Fibroblast of peridontal ligament (primary cell): Measurements from ENCODE around the gene WDR82.
A peak's percentile ranks its signal among the peaks of the same experiment; 100 is the strongest.

Experiments used
- DNase-seq: peaks from one replicate; pipeline ENCODE4 v3.0.0-alpha.2; 2010; ENCODE audit errors: extremely low read depth

WDR82 gene

DNA sequence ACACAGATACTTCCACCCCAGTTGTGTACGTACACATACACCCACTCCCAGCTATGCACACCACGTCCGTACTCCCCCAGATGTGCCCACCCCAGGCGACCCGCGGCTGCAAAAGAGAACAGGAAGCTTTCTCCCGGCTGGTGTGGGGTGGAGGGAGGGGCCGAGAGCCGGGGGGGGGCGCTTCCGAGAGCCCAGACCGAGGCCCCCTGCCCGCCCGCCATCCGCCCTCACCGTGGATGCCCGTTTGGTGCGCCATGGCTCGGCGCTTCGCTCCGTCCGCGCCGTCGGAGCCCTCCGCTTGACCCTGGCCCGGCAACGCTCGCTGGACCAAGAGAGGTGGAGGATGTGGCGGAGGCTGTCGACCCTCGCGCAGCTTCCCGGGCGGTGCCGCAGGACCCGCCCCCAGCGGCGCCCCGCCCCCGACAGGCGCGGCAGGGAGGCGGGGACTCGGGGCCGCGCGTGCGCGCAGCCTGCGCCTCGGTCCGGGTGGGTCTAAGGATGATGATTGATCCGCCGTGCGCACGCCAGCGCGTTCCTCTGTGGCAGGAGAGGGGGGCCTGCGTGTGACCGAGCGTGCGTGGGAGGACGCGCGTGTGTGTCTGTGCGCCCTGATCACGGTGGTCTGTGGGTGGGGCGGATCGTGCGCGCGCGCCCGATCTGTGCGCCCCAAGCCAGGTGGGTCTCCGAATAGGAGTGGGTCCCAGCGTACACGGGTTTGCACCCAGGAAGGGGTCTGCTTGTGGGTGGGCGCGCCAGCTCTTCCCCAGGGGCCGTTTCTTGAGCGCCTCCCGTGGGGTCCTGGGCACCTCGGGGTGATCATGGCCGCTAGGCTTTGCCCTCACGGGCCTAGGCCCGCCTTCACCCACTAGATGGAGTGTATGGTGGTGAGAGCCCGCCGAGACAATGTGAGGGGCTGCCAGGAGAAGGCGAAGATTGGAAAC lies 39.4 kb downstream of the WDR82 start, which contains the start of gene TWF2:
Gene TWF2, minus strand, starts transcription at position 398 of the 941 bp plus-strand sequence. Its CDS starts 142 bp downstream, at position 256.
- DNase-seq: peak; percentile 63

DNA sequence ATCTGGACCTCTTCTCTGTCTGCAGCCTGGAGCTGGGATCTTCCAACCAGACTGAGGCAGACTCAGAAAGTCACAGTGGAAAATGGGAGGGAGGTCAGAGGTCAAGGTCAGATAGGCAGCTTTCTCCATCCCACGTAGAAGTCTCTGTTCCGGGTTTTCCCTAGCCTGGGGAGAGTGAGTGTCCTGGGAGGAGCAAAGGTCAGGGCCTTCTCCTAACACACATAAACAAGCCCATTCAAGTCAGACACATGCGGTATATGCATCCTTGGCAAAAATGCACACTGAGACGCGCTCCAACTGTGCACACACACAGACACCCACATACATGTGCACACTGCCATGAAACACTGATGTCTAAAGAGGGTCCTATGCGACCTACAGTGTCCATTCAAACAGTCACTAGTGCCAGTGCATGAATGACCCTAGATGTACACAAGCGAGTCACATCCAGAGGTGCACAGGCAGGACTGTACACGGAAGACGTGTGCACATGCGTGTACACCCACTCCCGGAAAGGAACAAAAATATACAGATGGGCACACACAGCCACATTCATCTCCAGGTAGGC lies 40.2 kb downstream of the WDR82 start:
- DNase-seq: no peak

DNA sequence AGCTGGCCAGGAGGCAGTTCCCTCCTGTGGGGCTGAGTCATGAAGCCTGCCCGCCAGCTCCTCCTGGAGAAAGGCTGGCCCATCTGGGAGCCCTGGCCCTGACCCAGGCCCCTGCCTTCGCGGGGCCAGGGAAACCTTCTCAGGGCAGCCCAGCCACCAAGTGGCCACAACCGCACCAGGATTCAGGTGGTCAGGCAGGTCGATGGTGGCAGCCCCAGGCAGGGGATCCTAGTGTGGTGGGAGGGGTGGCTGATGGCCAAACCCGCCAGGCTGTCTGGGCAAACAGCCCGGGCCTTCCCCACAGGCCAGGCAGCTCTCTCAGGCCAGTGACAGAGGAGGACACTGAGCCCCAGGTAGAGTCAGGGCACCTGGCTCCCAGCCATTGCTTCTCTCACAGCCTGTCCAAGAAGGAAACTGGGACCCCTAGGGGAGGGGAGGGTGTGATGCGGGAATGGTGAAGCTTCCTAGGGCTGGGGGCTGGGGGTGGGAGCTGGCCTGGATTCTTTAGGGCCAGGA lies 40.7 kb downstream of the WDR82 start:
- DNase-seq: peak; percentile 82

DNA sequence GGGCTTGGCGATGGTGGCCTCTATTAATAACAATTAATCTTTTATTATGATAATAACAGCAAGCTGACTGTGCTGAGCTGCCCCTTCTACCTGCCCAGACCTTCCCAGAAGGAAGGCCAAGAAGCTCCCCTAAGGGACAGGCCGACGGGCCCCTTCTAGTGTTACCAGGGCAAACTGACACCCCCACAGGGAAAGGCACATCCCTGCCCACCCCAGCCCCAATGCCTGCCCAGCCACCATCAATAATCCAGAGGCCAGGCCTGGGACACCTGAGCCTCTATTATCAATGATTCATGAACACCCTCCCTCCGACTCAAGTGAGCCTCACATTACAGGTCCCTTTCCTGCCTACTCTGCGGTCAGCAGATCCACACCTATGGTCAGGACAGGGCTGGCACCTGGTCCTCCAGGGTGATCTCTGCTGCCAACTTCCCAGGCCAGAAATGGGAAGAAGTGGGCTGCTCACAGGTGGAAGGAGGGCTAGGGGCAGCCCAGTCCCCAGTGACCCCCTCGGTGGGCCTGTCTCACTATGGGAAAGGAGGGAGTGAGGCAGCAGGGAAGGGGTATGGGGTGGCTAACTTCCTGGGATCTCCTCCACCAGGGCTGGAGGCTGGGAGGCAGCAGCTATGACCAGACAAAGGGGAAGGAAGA lies 41.3 kb downstream of the WDR82 start:
- no peak for DNase-seq

DNA sequence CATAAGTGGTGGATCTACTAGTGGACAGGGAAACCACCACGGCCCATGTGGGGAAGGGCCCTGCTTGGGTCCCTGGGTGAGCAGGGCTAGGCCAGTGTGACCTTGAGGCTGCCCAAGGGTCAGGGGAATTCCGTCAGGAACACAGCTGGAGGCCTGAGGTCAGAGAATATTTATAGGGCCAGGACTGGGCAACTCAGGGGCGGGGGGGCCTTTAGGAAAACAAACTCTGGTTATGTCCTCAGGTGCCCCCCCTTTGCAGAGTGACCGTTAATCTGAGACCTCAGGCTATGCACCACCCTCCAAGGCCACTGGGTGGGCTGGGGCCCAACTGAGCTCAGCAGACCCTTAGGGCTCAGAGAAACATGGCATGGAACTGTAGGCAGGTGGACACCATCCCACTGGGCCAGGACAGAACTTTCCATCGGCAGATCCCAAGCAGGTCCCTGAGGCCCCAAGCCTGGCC lies 42.0 kb downstream of the WDR82 start:
- no peak for DNase-seq

DNA sequence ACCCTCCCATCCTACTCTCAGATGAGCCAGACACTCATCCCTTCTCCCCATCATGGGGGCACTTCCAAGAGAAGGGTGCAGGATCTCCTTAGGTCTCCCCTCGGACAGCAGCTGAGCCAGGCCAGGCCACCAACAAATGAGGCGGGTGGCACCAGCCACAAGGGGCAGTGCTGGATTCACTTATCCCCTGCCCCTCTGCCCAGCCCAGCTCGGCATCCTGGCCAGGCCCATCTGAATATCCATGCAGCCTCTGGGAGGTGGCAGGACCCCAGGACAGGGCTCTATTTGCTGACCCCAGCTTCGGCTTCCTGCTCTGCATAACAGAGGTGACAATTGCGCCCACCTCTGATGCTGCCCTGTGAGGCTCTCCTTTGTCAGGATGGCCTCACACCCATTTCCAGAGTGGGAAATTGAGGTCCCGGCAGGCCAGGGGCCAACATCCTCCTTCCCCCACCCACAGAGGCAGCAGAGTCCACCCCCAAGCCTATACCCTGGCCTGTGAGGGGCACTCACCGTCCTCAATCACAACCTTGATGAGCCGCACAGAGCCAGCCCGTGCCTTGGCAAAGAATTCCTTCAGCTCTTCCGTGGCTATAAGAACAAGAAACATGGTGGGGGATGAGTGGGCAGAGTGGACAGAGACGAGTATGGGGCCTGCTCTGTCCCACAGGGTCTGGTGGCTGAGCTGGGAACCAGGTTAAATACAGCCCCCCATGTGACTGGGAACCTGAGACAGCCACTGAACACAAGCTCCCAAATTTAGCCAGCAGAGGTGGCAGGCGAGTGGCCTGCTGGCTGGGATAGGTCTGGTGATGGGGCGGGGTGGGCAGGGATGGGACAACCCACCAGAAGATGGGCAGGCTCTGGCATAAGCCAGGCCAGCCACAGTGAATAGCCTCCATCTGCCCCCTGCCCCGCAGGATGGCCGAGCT lies 43.7 kb downstream of the WDR82 start:
- DNase-seq: no peak

DNA sequence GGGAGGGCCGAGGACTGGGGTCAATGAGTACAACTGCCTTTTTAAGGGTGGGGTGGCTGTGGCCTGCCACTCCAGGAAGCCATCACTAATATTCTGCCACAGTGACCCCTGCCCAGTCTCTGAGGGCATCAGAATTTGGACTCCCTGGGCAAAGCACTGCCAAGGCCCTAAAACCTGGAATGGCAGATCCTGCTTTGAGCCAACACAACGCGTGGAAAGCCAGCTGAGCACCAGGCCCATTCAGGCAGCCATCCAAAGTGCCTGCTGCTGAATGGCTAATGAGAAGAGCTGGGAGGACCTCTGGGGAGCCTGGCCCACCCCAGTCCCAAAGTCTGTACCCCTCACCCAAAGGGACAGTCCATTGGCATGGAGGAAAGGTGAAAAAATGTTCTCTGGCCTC lies 44.5 kb downstream of the WDR82 start:
- no peak for DNase-seq

DNA sequence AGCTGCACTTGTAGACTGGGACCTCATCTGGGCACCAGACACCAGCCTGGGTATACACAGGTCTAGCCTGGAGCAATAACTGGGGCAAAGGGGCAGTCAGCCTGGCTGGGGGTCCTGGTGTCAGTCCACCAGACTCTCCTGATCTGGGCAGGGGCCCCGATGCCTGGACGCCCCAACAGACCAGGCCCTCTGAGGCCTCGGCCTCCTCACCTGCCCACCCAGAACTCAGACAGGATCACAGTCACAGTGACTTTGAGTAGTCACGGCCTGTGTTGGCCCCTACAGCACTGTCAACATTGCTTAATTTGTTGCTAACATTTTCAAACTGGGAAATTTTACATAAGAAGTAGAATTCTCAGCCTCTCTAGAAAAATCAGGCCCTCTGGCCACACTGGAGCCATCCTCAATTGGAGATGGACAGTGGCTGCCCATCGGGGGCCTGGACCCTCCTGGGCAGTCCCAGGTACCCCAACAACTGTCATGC lies 45.3 kb downstream of the WDR82 start:
- DNase-seq: no peak

DNA sequence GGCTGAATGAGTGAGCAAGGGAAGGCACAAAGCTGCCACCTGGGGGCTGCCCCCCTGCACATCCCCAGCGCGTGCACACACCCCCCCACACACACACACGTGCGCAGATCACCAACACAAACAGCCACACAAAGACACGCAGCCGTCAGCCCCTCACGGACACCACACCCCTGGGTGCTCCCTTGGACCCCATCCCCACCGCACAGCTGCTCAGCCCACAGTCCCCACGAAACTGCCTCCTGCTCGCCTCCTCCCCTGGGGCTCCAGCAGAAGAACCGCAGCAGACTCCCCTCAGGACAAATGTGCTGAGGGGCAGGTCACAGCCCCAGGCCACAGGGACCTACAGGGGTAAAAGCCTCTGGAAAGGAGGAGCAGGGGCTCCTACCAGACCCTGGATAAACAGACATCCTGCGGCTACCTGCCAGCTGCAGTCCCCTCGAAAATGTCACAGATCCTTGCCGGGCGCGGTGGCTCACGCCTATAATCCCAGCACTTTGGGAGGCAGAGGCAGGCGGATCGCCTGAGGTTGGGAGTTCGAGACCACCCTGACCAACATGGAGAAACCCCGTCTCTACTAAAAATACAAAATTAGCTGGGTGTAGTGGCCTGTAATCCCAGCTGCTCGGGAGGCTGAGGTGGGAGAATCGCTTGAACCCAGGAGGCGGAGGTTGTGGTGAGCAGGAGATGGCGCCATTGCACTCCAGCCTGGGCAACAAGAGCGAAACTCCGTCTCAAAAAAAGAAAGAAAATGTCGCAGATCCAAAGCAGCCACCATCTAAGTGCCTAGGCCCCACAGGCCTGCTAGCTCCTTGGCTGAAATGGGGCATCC lies 46.0 kb downstream of the WDR82 start:
- no peak for DNase-seq

DNA sequence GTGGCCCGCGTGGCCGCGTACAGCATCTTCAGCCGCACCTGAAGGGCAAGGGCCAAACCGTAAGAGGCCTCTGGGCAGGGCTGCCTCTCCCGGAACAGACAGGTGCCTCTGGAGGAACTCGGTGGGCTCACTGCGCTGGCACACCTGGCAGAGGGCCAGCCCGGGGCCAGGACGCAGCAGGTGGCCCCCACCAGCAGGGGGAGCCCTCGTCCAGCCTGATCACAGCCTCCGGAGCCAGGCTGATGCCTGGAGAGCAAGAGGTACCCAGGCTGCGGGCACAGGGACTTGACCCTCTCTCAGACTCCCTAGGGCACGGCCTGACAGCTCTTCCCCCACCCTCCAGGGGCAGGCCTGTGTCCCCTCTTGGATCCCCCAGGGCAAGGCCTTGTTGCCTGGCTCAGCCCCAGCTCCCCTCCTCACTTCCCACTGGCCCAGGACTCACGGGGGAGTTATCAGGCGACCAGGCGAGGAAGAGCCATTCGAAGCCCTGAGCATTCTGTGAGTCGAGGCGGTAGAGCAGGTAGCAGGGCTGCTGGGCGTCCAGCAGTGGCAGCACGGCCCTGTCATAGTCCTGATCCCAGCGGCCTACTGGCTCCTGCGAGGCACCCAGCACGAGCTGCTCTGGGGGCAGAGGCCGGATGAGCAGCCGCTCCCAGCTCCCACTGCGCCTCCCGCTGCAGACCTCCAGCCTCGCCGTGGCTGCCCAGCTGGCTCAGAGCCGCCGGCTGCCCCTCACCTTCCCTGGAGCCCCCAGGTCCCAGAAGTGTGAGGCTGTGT lies 46.8 kb downstream of the WDR82 start:
- DNase-seq: peak; percentile 34

DNA sequence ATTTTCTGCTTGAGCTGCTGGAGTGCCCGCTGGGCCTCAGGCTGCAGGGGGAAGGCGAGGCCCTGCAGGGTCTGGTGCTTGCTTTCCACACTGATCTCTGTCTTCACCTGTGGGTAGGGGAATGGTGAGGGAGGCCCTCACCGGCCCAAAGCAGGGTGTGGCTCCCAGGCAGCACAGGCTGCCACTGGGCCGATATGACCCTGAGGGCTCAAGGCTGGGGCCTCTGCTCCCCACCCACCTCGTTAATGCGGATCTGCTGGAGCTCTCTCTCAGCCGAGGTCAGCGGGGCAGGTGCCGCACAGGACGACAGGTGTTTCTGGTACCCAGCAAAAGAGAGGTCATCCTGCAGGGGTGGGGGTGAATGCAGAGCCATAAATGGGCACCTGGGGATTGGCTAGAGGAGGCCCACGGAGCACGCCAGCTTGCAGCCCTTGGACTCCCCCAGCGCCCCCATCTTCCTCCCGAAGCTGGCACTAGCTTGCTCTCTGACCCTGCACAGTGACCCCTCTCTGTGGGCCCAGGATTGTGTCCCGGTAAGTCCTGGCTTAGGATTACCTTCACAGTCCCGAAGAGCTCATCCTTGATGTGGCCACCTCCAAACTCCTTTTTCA lies 47.5 kb downstream of the WDR82 start:
- DNase-seq: no peak

DNA sequence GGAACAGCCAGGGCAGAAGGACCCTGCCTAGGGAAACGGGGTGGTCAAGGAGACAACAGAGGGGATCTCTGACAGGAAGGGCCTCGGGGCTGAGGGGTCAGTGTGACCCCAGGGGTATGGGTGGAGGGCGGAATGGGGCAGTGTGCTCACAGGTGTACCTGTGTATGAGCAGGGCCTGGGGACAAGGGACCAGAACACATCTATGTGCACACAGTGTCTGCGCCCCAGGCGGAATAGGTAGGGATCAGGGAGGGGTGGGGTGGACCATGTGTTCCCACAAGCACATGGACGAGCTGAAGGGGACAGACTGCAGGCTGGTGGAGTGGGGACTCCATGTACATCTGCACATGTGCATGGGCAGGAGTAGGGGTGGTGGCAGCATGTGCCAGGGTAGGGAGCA lies 48.0 kb downstream of the WDR82 start:
- no peak for DNase-seq

DNA sequence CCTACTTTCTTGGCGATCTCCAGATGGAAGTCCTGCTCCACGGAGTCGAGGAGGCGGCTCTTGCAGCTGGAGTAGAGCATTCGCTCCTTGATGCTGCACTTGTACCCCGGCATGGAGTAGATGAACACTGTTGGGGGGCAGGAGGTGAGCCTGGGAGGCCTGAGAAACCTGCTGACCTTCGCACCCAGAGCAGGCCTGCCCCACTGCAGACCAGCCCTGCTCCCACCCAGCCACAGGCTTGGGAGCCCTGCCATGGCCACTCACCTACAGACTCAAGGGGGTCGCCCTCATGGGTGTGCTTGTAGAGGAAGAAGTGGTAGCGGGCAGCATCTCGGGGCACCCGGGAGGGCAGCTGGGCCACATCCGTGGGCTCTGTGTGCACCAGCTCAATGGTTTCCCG lies 48.8 kb downstream of the WDR82 start:
- DNase-seq: no peak

DNA sequence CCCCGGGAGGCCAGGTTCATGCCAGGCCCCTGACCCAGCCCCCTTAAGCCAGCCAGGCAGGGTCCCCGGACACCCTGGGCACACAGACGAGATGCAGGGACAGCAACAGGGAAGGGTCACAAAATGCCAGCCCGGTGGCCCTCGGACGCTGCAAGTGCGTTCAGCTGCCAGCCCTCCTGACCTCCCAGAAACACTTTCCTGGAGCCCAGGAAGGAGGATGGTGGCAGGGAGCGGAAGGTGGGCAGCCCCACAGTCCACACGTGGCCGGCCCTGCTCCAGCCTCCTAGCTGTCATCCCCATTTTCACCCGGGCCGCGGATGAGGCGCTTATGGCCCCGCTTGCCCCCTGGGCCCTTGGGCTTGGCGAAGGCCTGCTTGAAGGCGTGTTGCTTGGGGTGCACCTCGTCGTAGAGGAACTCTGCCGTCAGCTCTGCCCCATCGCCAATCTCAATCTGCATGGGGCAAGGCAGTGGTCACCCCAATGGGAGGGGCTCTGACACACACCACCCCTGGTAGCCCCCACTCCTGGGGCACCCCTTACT lies 49.6 kb downstream of the WDR82 start:
- no peak for DNase-seq

DNA sequence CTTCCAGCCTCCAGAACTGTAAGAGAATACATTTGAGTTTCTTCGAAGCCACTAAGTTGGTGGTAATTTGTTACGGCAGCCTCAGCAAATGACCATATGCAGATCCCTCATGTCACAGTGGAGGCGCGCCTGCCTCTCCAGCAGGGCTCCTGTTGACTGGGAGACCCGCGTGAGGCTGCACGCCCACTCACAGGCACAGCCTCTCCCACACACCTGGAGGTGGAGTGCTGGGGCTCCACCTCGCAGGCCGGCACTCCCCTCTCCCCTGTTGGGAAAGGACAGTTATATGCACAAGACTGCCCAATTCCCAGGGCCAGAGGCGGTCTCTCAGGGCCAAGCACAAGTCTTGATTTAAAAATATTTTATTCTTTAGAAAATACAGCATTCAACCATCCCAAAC lies 50.2 kb downstream of the WDR82 start:
- DNase-seq: no peak

DNA sequence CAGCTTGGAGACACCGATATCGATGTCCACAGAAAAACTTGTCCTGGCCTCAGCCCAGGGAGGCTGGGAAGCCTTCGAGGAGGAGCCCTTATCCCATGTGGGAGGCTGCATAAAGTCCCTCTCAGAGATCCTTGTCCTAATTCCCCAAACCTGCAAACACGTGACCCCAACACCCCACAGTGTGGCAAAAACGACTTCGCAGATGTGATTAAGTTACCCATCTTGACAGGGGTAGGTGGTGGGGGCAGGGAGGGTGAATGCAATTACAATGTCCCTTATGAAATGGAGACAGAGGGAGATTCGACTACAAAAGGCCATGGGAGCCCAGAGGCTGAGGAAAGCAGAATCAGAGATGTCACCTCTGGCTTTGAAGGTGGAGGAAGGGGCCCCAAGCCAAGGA lies 50.7 kb downstream of the WDR82 start:
- DNase-seq: no peak

DNA sequence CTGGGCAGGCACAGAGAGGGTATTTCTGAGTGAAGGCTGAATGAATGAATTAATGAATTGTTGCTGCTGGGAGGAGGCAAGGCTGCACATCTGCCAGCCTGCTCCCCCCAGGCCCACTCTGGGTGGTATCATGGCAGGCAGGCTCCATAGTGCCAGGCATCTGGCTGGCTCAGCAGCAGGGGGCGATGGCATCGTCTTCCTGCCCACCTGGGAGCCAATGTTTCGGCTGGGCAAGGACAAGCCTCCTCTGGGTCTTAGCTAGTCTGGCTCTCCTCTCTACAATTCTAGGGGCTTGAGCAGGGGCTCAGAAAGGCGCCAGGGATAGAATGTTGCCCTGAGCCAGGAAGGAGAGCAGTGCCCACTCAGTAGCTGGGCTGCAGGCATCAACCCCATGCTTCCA lies 51.3 kb downstream of the WDR82 start:
- DNase-seq: no peak

DNA sequence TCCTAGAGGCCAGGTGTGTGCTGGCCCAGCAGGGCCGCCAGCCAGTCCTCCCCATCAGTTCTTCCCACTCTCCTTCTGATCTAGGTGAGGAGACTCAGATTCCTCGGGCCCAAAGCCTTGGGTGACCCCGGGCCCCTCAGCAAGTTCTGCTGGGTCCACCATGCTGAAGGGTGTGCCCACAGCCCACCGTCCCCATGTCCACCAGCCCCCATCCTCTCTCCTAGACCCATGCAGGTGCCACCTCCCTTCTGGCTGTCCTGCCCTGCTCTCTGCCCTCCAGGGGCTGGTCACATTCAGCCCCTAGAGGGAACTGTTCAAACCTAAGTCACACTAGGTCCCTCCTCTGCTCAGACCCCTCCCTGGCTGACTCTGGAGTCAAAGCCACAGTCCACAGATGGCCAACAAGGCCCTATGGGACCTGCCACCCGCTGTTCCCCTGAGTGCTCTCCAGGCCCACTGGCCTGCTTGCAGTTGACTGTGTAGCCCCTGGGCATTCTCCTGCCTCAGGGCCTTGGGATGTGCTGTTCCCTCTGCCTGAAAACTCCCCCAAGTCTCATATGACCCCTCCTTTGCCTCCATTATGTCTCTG lies 52.1 kb downstream of the WDR82 start:
- DNase-seq: no peak
